K562 (cell line): ENCODE data around the gene MVK. TPM values are rescaled to one million over a fixed set of nuclear protein-coding genes. Genes with fewer than 3 reads are reported as not detected.

Source experiments
- ATAC-seq: fragments of 200-7000 bp; cut with Tn5 transposase; 3 replicates; pipeline ENCODE4 v1.9.1; 2020; ENCODE audit warnings: moderate library complexity
- BruUV-seq: library from RNA; stranded (reverse); fragments of 400-500 nt; replicated peaks from 2 replicates; lab custom pipeline; 2021; lab: Mats Ljungman, UMichigan
- CTCF ChIA-PET: fragments of 300-600 bp; formaldehyde crosslinking; extraction: SDS; loops from one replicate; lab custom pipeline; 2021; ENCODE audit warnings: low intra/inter-chr PET ratio; lab: Yijun Ruan, JAX
- POLR2A ChIA-PET: fragments of 300-600, 350-650 bp; sonication (Branson Sonifier 250); formaldehyde crosslinking; extraction: SDS; loops from one replicate; lab custom pipeline; 2021; ENCODE audit warnings: antibody characterized with exemption, inconsistent platforms; lab: Yijun Ruan, JAX
- DNase-seq, 4 experiments: peaks; one replicate each; pipeline versions ENCODE4 v3.0.0 to v3.0.0-alpha.2; 2011 to 2018; ENCODE audit warnings: low spot score in 3 of 4, mixed read lengths in 3 of 4; ENCODE audit errors: extremely low read depth in 1 of 4
- FAIRE-seq: peaks from 2 replicates; lab custom pipeline; 2011; peaks lifted over from hg19 to GRCh38; lab: Jason Lieb, UNC
- H2AFZ ChIP-seq: 2 replicates; pipeline ENCODE4 v1.6.0; 2011; ENCODE audit warnings: low read depth, low read length, control low read depth, inconsistent platforms
- H3K27ac ChIP-seq: fragments of 200-600 bp; 3 replicates; pipeline ENCODE4 v1.8.0; 2011; ENCODE audit warnings: low read depth, mild to moderate bottlenecking, control low read depth, inconsistent platforms, low read length, moderate library complexity, mixed read lengths; ENCODE audit errors: extremely low read depth
- H3K27me3 ChIP-seq, 2 experiments: fragments of 300-600 bp in 1 of 2; 2 replicates in 1 of 2; 3 replicates in 1 of 2; pipeline versions ENCODE4 v1.6.0 to v1.8.0; 2011; ENCODE audit warnings: inconsistent platforms in 2 of 2, low read length in 2 of 2, mild to moderate bottlenecking in 1 of 2, mixed read lengths in 1 of 2, moderate library complexity in 1 of 2; ENCODE audit not compliant: control insufficient read depth in 2 of 2, insufficient read depth in 2 of 2
- H3K36me3 ChIP-seq: fragments of 300-600 bp; 3 replicates; pipeline ENCODE4 v1.8.0; 2011; ENCODE audit warnings: mild to moderate bottlenecking, low read length, inconsistent platforms; ENCODE audit not compliant: control insufficient read depth, insufficient read depth
- H3K4me1 ChIP-seq, 2 experiments: fragments of 200-600 bp in 1 of 2; replicated peaks in 1 of 2; 2 replicates in 1 of 2; 3 replicates in 1 of 2; pipeline versions ENCODE4 v1.5.1 to v1.8.0; 2011; ENCODE audit warnings: inconsistent platforms in 2 of 2, low read length in 2 of 2, mild to moderate bottlenecking in 1 of 2, mixed read lengths in 1 of 2, moderate library complexity in 1 of 2; ENCODE audit not compliant: control insufficient read depth in 2 of 2, insufficient read depth in 2 of 2
- H3K4me2 ChIP-seq: 2 replicates; pipeline ENCODE4 v1.6.1; 2011; ENCODE audit warnings: low read length, control low read depth, inconsistent platforms, mixed read lengths; ENCODE audit not compliant: insufficient read depth
- H3K4me3 ChIP-seq: fragments of 200-600 bp; sonication (generic), shearing (Covaris generic); 2 replicates; pipeline ENCODE4 v1.5.1; 2016; ENCODE audit warnings: control low read depth, inconsistent platforms
- H3K79me2 ChIP-seq: fragments of 200-600 bp; 3 replicates; pipeline ENCODE4 v1.8.0; 2011; ENCODE audit warnings: low read length, inconsistent platforms; ENCODE audit not compliant: control insufficient read depth, insufficient read depth
- H3K9ac ChIP-seq, 2 experiments: 2 replicates each; pipeline versions ENCODE4 v1.6.0 to v1.6.1; 2011; ENCODE audit warnings: low read depth in 2 of 2, low read length in 2 of 2, control low read depth in 1 of 2, inconsistent platforms in 1 of 2, mild to moderate bottlenecking in 1 of 2, mixed read lengths in 1 of 2; ENCODE audit not compliant: insufficient read depth in 1 of 2
- H3K9me1 ChIP-seq: one replicate; pipeline ENCODE4 v1.6.0; 2011; ENCODE audit warnings: inconsistent platforms, mild to moderate bottlenecking, low read length, moderate library complexity; ENCODE audit not compliant: control insufficient read depth, insufficient read depth
- H3K9me3 ChIP-seq: replicated peaks from 2 replicates; pipeline ENCODE4 v1.5.1; 2011; ENCODE audit warnings: low read depth, low read length, inconsistent platforms; ENCODE audit not compliant: control insufficient read depth, insufficient read depth
- H4K20me1 ChIP-seq: replicated peaks from 2 replicates; pipeline ENCODE4 v1.6.1; 2011; ENCODE audit warnings: low read length, inconsistent platforms, mixed read lengths; ENCODE audit not compliant: control insufficient read depth, insufficient read depth
- ATF3 ChIP-seq, 2 experiments: fragments of 450-650 bp in 1 of 2; sonication (generic) in 1 of 2; formaldehyde crosslinking in 1 of 2; IDR thresholded peaks in 1 of 2; conservative IDR thresholded peaks in 1 of 2; 2 replicates each; pipeline versions ENCODE4 v1.6.1 to v1.8.1; 2016 to 2023; ENCODE audit warnings: mild to moderate bottlenecking in 2 of 2, moderate library complexity in 2 of 2, inconsistent platforms in 1 of 2, missing genetic modification reagents in 1 of 2
- CEBPG ChIP-seq, 3 experiments: fragments of 200-800 bp in 1 of 3; sonication (Bioruptor generic) in 1 of 3; sonication (generic) in 1 of 3; formaldehyde crosslinking in 1 of 3; IDR thresholded peaks in 2 of 3; conservative IDR thresholded peaks in 1 of 3; 2 replicates each; pipeline versions ENCODE4 v1.6.1 to v1.8.0; 2016 to 2022; ENCODE audit warnings: missing compliant biosample characterization in 2 of 3, missing genetic modification characterization in 2 of 3, mild to moderate bottlenecking in 1 of 3, missing genetic modification reagents in 1 of 3
- KDM5B ChIP-seq: fragments of 200-600 bp; sonication (generic); IDR thresholded peaks from 2 replicates; pipeline ENCODE4 v1.6.1; 2012; ENCODE audit warnings: low read depth, mild to moderate bottlenecking, moderate library complexity, low read length, control low read depth, inconsistent platforms; ENCODE audit not compliant: insufficient replicate concordance
- MEIS2 ChIP-seq: fragments of 450-650 bp; IDR thresholded peaks from 2 replicates; pipeline ENCODE4 v1.6.1; 2014; ENCODE audit warnings: mild to moderate bottlenecking; ENCODE audit not compliant: partially characterized antibody
- NRF1 ChIP-seq, 2 experiments: fragments of 450-650 bp; IDR thresholded peaks in 1 of 2; conservative IDR thresholded peaks in 1 of 2; 2 replicates each; pipeline ENCODE4 v1.6.1; 2014; ENCODE audit warnings: mild to moderate bottlenecking in 2 of 2
- SIX5 ChIP-seq, 2 experiments: IDR thresholded peaks; 2 replicates each; pipeline ENCODE4 v1.6.1; 2011; ENCODE audit warnings: low read length in 2 of 2, borderline replicate concordance in 1 of 2, low read depth in 1 of 2, mild to moderate bottlenecking in 1 of 2, moderate library complexity in 1 of 2; ENCODE audit not compliant: insufficient read depth in 1 of 2
- TFAP4 ChIP-seq: sonication (generic); formaldehyde crosslinking; IDR thresholded peaks from 2 replicates; pipeline ENCODE4 v1.8.0; 2022; ENCODE audit warnings: missing genetic modification reagents, mild to moderate bottlenecking, moderate library complexity, borderline replicate concordance
- ZBTB9 ChIP-seq: fragments of 450-650 bp; formaldehyde crosslinking; IDR thresholded peaks from 2 replicates; pipeline ENCODE4 v1.4.0; 2020; ENCODE audit warnings: mild to moderate bottlenecking, moderate library complexity
- WGBS: fragments of 100-300 bp; shearing (Covaris generic); methylation state at CpG from one replicate; pipeline ENCODE4 v1.1.6; 2016; ENCODE audit warnings: low coverage, mixed read lengths; ENCODE audit not compliant: insufficient coverage; ENCODE audit errors: missing lambda C conversion rate; 5-methylcytosine and 5-hydroxymethylcytosine counted together
- in situ Hi-C: fragments of 300-500 bp; cut with MboI; formaldehyde crosslinking; loops from 4 replicates; pipeline ENCODE4 v1.15.0; 2018; ENCODE audit warnings: inconsistent platforms, mixed read lengths
- intact Hi-C: fragments of 100-400 bp; cut with micrococcal nuclease; formaldehyde crosslinking; loops from 2 replicates; pipeline ENCODE4 v1.14.2; 2022
- polyA plus RNA-seq, 8 experiments: library from polyadenylated mRNA; depleted of rRNA in 4 of 8; stranded (reverse) in 5 of 8; unstranded in 3 of 8; fragments of >200 nt; fragmentation: Nextera tagmentation in 2 of 8; fragmentation: Illumina TruSeq in 1 of 8; extraction: Ambion mirVana in 2 of 8; extraction: Trizol in 1 of 8; gene quantifications; 2 replicates each; pipeline versions ENCODE4 v1.2.1 to v1.2.3, GENCODE V29; 2011 to 2014; ENCODE audit warnings: inconsistent platforms in 1 of 8, missing spikeins in 1 of 8
- total RNA-seq, 7 experiments: library from RNA; depleted of rRNA in 6 of 7; stranded (reverse); fragments of >200 nt in 6 of 7; fragmentation: Illumina TruSeq in 2 of 7; extraction: Trizol in 2 of 7; gene quantifications; 2 replicates each; pipeline versions ENCODE4 v1.2.1 to v1.2.3, GENCODE V29; 2011 to 2021; ENCODE audit warnings: low replicate concordance in 1 of 7

The MVK gene
- total and polyA plus RNA-seq, 9 of the 15 experiments (the other 6 are each of a cell fraction or from before 2014, with no cell fraction given), result 0.41 to 33.6 (median 18.8) TPM

- no peaks in the 10 kb centered on the region for H3K9me3 ChIP-seq
- BruUV-seq, result no TSS peak
- no peaks in the 10 kb centered on the region for H3K36me3 ChIP-seq
- peaks cover 4% of the 10 kb centered on the region; the same call in 1 of the 2 replicates for H4K20me1 ChIP-seq
- intact Hi-C loops (no loop called here), in situ Hi-C loops (no loop called here)
- TF ChIP-seq ZBTB9, result no peak
- TF ChIP-seq SIX5 (IDR thresholded peaks at IDR 0.05; ENCODE audit: borderline replicate concordance in 1 of 2, insufficient read depth in 1 of 2, low read depth in 1 of 2, low read length in 2 of 2), result no peak
- TF ChIP-seq MEIS2, result no peak
- no peak for TF ChIP-seq TFAP4 (CRISPR knock-in tag)
- TF ChIP-seq CEBPG (CRISPR knock-in tag; IDR thresholded peaks at IDR 0.05), result peak; percentile 29; the same call in 1 of the 2 replicates
- TF ChIP-seq CEBPG (tag; conservative IDR thresholded peaks at IDR 0.05 in 1 of 2, IDR thresholded peaks at IDR 0.05 in 1 of 2), result no peak
- no peak for TF ChIP-seq NRF1 (conservative IDR thresholded peaks at IDR 0.05 in 1 of 2, IDR thresholded peaks at IDR 0.05 in 1 of 2)
- TF ChIP-seq KDM5B, result no peak
- TF ChIP-seq ATF3 (IDR thresholded peaks at IDR 0.05), result 0 out of 2 replicates have a peak, but pooled peaks have one; percentile 22
- no peak for TF ChIP-seq ATF3 (CRISPR knock-in tag; conservative IDR thresholded peaks at IDR 0.05)
- peaks cover 3% of the 10 kb centered on the region for H3K9me1 ChIP-seq
- no peak overlapping the region for H3K4me3 ChIP-seq
- H3K27me3 ChIP-seq, result peaks cover 25 to 70% of the 10 kb centered on the region in 2 experiments; a peak in 4 of 5 replicates
- no peak overlapping the region for H2AFZ ChIP-seq
- CTCF ChIA-PET, result no interaction called here
- 2% methylated on average over 4 of the region's 4 CpGs for WGBS
- POLR2A ChIA-PET, result no interaction called here
- ATAC-seq, result no peak
- DNase-seq, result no peak
- H3K4me1 ChIP-seq, result peaks cover 0 to 11% of the 10 kb centered on the region in 2 experiments; a peak in 2 of 5 replicates
- H3K27ac ChIP-seq, result no peak overlapping the region
- no peak for FAIRE-seq
- H3K79me2 ChIP-seq, result no peaks in the 10 kb centered on the region
- no peak overlapping the region for H3K9ac ChIP-seq
- H3K4me2 ChIP-seq, result no peak overlapping the region
These were observed 36.9 kb downstream of the MVK start for GRCh38 chr12:109610523-109610922.
